H9 (cell line): ENCODE measurements around the gene NUMA1. TPM values are rescaled to one million over a fixed set of nuclear protein-coding genes. Genes with fewer than 3 reads are reported as not detected.

ENCODE experiments used
- DNase-seq: peaks from one replicate; pipeline ENCODE4 v3.0.0-alpha.2; 2017
- H2AFZ ChIP-seq: one replicate; pipeline ENCODE4 v1.6.1; 2013; ENCODE audit warnings: mild to moderate bottlenecking, low read length, control low read depth, moderate library complexity
- H2AK5ac ChIP-seq: 2 replicates; pipeline ENCODE4 v1.6.1; 2013; ENCODE audit warnings: low read length, control low read depth, mixed read lengths; ENCODE audit not compliant: insufficient read length
- H2BK120ac ChIP-seq: one replicate; pipeline ENCODE4 v1.6.1; 2013; ENCODE audit warnings: low read depth, mild to moderate bottlenecking, low read length, control low read depth, inconsistent platforms; ENCODE audit not compliant: poor library complexity, severe bottlenecking
- H2BK12ac ChIP-seq: 2 replicates; pipeline ENCODE4 v1.6.1; 2013; ENCODE audit warnings: low read length, control low read depth, mixed read lengths, low read depth; ENCODE audit not compliant: insufficient read length
- H2BK15ac ChIP-seq: 2 replicates; pipeline ENCODE4 v1.6.1; 2013; ENCODE audit warnings: low read depth, low read length, control low read depth
- H2BK20ac ChIP-seq: one replicate; pipeline ENCODE4 v1.6.1; 2013; ENCODE audit warnings: low read depth, mild to moderate bottlenecking, low read length, control low read depth, inconsistent platforms; ENCODE audit not compliant: poor library complexity, severe bottlenecking
- H2BK5ac ChIP-seq: 2 replicates; pipeline ENCODE4 v1.6.1; 2013; ENCODE audit warnings: low read length, control low read depth, mixed read lengths; ENCODE audit not compliant: insufficient read length
- H3K14ac ChIP-seq: 2 replicates; pipeline ENCODE4 v1.6.1; 2013; ENCODE audit warnings: low read length, control low read depth; ENCODE audit not compliant: insufficient read depth
- H3K18ac ChIP-seq: 2 replicates; pipeline ENCODE4 v1.6.1; 2013; ENCODE audit warnings: low read depth, mild to moderate bottlenecking, mixed read lengths, low read length, control low read depth; ENCODE audit not compliant: insufficient read length
- H3K23ac ChIP-seq: 2 replicates; pipeline ENCODE4 v1.6.1; 2013; ENCODE audit warnings: low read length, control low read depth, mixed read lengths, low read depth; ENCODE audit not compliant: insufficient read length
- H3K23me2 ChIP-seq: 2 replicates; pipeline ENCODE4 v1.6.1; 2013; ENCODE audit warnings: low read depth, mild to moderate bottlenecking, mixed read lengths, low read length, control low read depth; ENCODE audit not compliant: insufficient read length, poor library complexity, severe bottlenecking
- H3K27ac ChIP-seq: 2 replicates; pipeline ENCODE4 v1.5.1; 2013; ENCODE audit warnings: low read length, control low read depth, mixed read lengths, low read depth; ENCODE audit not compliant: insufficient read length
- H3K27me3 ChIP-seq: 2 replicates; pipeline ENCODE4 v1.6.1; 2013; ENCODE audit warnings: low read length, control low read depth, inconsistent platforms; ENCODE audit not compliant: insufficient read depth
- H3K4ac ChIP-seq: 2 replicates; pipeline ENCODE4 v1.6.1; 2013; ENCODE audit warnings: low read depth, mild to moderate bottlenecking, control low read depth, inconsistent platforms, low read length, moderate library complexity
- H3K4me1 ChIP-seq: 2 replicates; pipeline ENCODE4 v1.6.1; 2013; ENCODE audit warnings: low read length, control low read depth, inconsistent platforms; ENCODE audit not compliant: insufficient read depth
- H3K4me2 ChIP-seq: 2 replicates; pipeline ENCODE4 v1.6.1; 2013; ENCODE audit warnings: low read length, control low read depth, mixed read lengths; ENCODE audit not compliant: insufficient read length, insufficient read depth
- H3K56ac ChIP-seq: 2 replicates; pipeline ENCODE4 v1.6.1; 2013; ENCODE audit warnings: low read depth, mild to moderate bottlenecking, mixed read lengths, low read length, control low read depth; ENCODE audit not compliant: insufficient read length
- H3K79me1 ChIP-seq: 2 replicates; pipeline ENCODE4 v1.6.1; 2013; ENCODE audit warnings: low read depth, mild to moderate bottlenecking, moderate library complexity, low read length, control low read depth, inconsistent platforms; ENCODE audit not compliant: insufficient read depth, poor library complexity, severe bottlenecking
- H3K79me2 ChIP-seq: 2 replicates; pipeline ENCODE4 v1.6.1; 2013; ENCODE audit warnings: low read length, control low read depth, inconsistent platforms; ENCODE audit not compliant: insufficient read depth
- H3K9ac ChIP-seq: 2 replicates; pipeline ENCODE4 v1.6.1; 2013; ENCODE audit warnings: low read length, control low read depth, mixed read lengths; ENCODE audit not compliant: insufficient read length; ENCODE audit errors: extremely low read depth
- H3K9me3 ChIP-seq: one replicate; pipeline ENCODE4 v1.6.1; 2013; ENCODE audit warnings: low read depth, low read length, inconsistent platforms; ENCODE audit not compliant: control insufficient read depth
- H3T11ph ChIP-seq: one replicate; pipeline ENCODE4 v1.6.1; 2013; ENCODE audit warnings: mild to moderate bottlenecking, low read length, control low read depth, inconsistent platforms
- H4K20me1 ChIP-seq: one replicate; pipeline ENCODE4 v1.6.1; 2013; ENCODE audit not compliant: control insufficient read depth, insufficient read length, insufficient read depth
- H4K5ac ChIP-seq: 2 replicates; pipeline ENCODE4 v1.6.1; 2013; ENCODE audit warnings: low read depth, mild to moderate bottlenecking, mixed read lengths, low read length, control low read depth; ENCODE audit not compliant: insufficient read length
- H4K8ac ChIP-seq: replicated peaks from 2 replicates; pipeline ENCODE4 v1.6.1; 2013; ENCODE audit warnings: low read length, control low read depth, mixed read lengths, low read depth; ENCODE audit not compliant: insufficient read length
- H4K91ac ChIP-seq: 2 replicates; pipeline ENCODE4 v1.6.1; 2013; ENCODE audit warnings: low read depth, mild to moderate bottlenecking, moderate library complexity, mixed read lengths, low read length, control low read depth; ENCODE audit not compliant: insufficient read length
- H3K27ac Mint-ChIP-seq, 3 experiments: 2 replicates in 2 of 3; 3 replicates in 1 of 3; pipeline ENCODE4 v1.8.0; 2020 to 2021; ENCODE audit warnings: mixed read lengths in 3 of 3, mild to moderate bottlenecking in 1 of 3, moderate library complexity in 1 of 3
- H3K27me3 Mint-ChIP-seq: 2 replicates; pipeline ENCODE4 v1.8.0; 2021; ENCODE audit warnings: low read depth, mild to moderate bottlenecking, moderate library complexity, mixed read lengths
- H3K36me3 Mint-ChIP-seq, 3 experiments: 2 replicates in 2 of 3; 3 replicates in 1 of 3; pipeline ENCODE4 v1.8.0; 2020 to 2021; ENCODE audit warnings: low read depth in 3 of 3, mixed read lengths in 3 of 3; ENCODE audit not compliant: insufficient read depth in 1 of 3
- H3K4me1 Mint-ChIP-seq, 2 experiments: 2 replicates each; pipeline ENCODE4 v1.8.0; 2020; ENCODE audit warnings: mixed read lengths in 2 of 2
- H3K4me3 Mint-ChIP-seq, 2 experiments: 2 replicates in 1 of 2; 3 replicates in 1 of 2; pipeline ENCODE4 v1.8.0; 2020 to 2021; ENCODE audit warnings: mild to moderate bottlenecking in 2 of 2, mixed read lengths in 2 of 2, moderate library complexity in 1 of 2
- H3K9me3 Mint-ChIP-seq, 2 experiments: 2 replicates in 1 of 2; 3 replicates in 1 of 2; pipeline ENCODE4 v1.8.0; 2020; ENCODE audit warnings: mild to moderate bottlenecking in 2 of 2, mixed read lengths in 2 of 2, moderate library complexity in 1 of 2
- CTCF ChIP-seq: fragments of 200-600 bp; sonication (generic); conservative IDR thresholded peaks from 3 replicates; pipeline ENCODE4 v1.8.0; 2021; ENCODE audit warnings: antibody characterized with exemption, mild to moderate bottlenecking
- total RNA-seq: library from RNA; stranded (reverse); gene quantifications from 2 replicates; pipeline ENCODE4 v1.2.1, GENCODE V29; 2021

The NUMA1 gene
- total RNA-seq, 1 experiment from 2014 or later, result 136 TPM

- no peak overlapping the region for H3K4me3 Mint-ChIP-seq
- H4K8ac ChIP-seq, result no peak overlapping the region
Observed at GRCh38 chr11:72067676-72068075, 12.7 kb downstream of the NUMA1 start.

More at GRCh38 chr11:72067676-72068075, 12.7 kb downstream of the NUMA1 start:
- H3K27me3 Mint-ChIP-seq, result no peaks in the 10 kb centered on the region
- Histone ChIP-seq H4K5ac (no peak overlapping the region), H3K4me1 (peaks cover 5% of the 10 kb centered on the region; the same call in 1 of the 2 replicates), H3K27ac (no peak overlapping the region), H2BK120ac (no peak overlapping the region), H2AK5ac (no peak overlapping the region), H3K9ac (no peak overlapping the region), H4K20me1 (no peaks in the 10 kb centered on the region), H4K91ac (no peak overlapping the region), H3K27me3 (no peaks in the 10 kb centered on the region), H3K9me3 (no peaks in the 10 kb centered on the region), H3K79me1 (peaks cover 4% of the 10 kb centered on the region), H3K23ac (no peak overlapping the region), H3K56ac (no peak overlapping the region), H2AFZ (no peak overlapping the region), H3K18ac (no peak overlapping the region), H2BK12ac (no peak overlapping the region), H2BK20ac (no peak overlapping the region), H3K4ac (no peak overlapping the region), H2BK5ac (no peak overlapping the region), H3K4me2 (no peak overlapping the region), H3K14ac (no peak overlapping the region), H3K79me2 (peaks cover 2% of the 10 kb centered on the region; the same call in 1 of the 2 replicates), H3T11ph (no peak overlapping the region), H2BK15ac (no peak overlapping the region), H3K23me2 (no peaks in the 10 kb centered on the region)
- DNase-seq, result no peak
- H3K4me1 Mint-ChIP-seq, result peaks cover 30 to 35% of the 10 kb centered on the region in 2 experiments
- no peaks in the 10 kb centered on the region for H3K9me3 Mint-ChIP-seq
- H3K36me3 Mint-ChIP-seq, result peaks cover 1 to 23% (median 18%) of the 10 kb centered on the region in 3 experiments; a peak in 5 of 7 replicates
- peak overlapping the region in 1 of 3 experiments; percentile 56; a peak in 2 of 7 replicates for H3K27ac Mint-ChIP-seq
- no peak for TF ChIP-seq CTCF
